Fibroblast of pulmonary artery (primary cell): ENCODE data around the gene TMPRSS3.

ENCODE experiments used
- DNase-seq: peaks from one replicate; pipeline ENCODE4 v3.0.0-alpha.2; 2010; ENCODE audit warnings: low read depth
- H3K4me3 ChIP-seq: replicated peaks from 2 replicates; pipeline ENCODE4 v1.5.1; 2011; ENCODE audit warnings: low read depth, mild to moderate bottlenecking, control low read depth, low read length, moderate library complexity
- CTCF ChIP-seq: IDR thresholded peaks from 2 replicates; pipeline ENCODE4 v1.5.1; 2011; ENCODE audit warnings: mild to moderate bottlenecking, control low read depth, low read length, inconsistent platforms; ENCODE audit errors: missing control alignments

TMPRSS3 gene

GRCh38 chr21:42340187-42341050 is 55.4 kb downstream of the TMPRSS3 start:
- TF ChIP-seq CTCF: no peak
- no peak overlapping the region for H3K4me3 ChIP-seq
- DNase-seq: no peak

GRCh38 chr21:42338729-42339715 is 56.8 kb downstream of the TMPRSS3 start:
- no peak overlapping the region for H3K4me3 ChIP-seq
- DNase-seq: no peak
- TF ChIP-seq CTCF: no peak

GRCh38 chr21:42337830-42338728 is 57.8 kb downstream of the TMPRSS3 start:
- TF ChIP-seq CTCF: peak; percentile 73
- H3K4me3 ChIP-seq: no peak overlapping the region
- peak; percentile 61 for DNase-seq

GRCh38 chr21:42337276-42337675 is 58.6 kb downstream of the TMPRSS3 start:
- no peak for DNase-seq
- no peak for TF ChIP-seq CTCF
- no peak overlapping the region for H3K4me3 ChIP-seq

- peak; percentile 22 for DNase-seq
- TF ChIP-seq CTCF: no peak
- H3K4me3 ChIP-seq: no peak overlapping the region
Measured at GRCh38 chr21:42336054-42336453, 59.8 kb downstream of the TMPRSS3 start.
